H9 (cell line): ENCODE results near the gene PLEKHG3. TPM values are rescaled to one million over a fixed set of nuclear protein-coding genes. Genes with fewer than 3 reads are reported as not detected.

Experiments used
- DNase-seq: peaks from one replicate; pipeline ENCODE4 v3.0.0-alpha.2; 2017
- H2AFZ ChIP-seq: one replicate; pipeline ENCODE4 v1.6.1; 2013; ENCODE audit warnings: mild to moderate bottlenecking, low read length, control low read depth, moderate library complexity
- H2AK5ac ChIP-seq: 2 replicates; pipeline ENCODE4 v1.6.1; 2013; ENCODE audit warnings: low read length, control low read depth, mixed read lengths; ENCODE audit not compliant: insufficient read length
- H2BK120ac ChIP-seq: one replicate; pipeline ENCODE4 v1.6.1; 2013; ENCODE audit warnings: low read depth, mild to moderate bottlenecking, low read length, control low read depth, inconsistent platforms; ENCODE audit not compliant: poor library complexity, severe bottlenecking
- H2BK12ac ChIP-seq: 2 replicates; pipeline ENCODE4 v1.6.1; 2013; ENCODE audit warnings: low read length, control low read depth, mixed read lengths, low read depth; ENCODE audit not compliant: insufficient read length
- H2BK15ac ChIP-seq: 2 replicates; pipeline ENCODE4 v1.6.1; 2013; ENCODE audit warnings: low read depth, low read length, control low read depth
- H2BK20ac ChIP-seq: one replicate; pipeline ENCODE4 v1.6.1; 2013; ENCODE audit warnings: low read depth, mild to moderate bottlenecking, low read length, control low read depth, inconsistent platforms; ENCODE audit not compliant: poor library complexity, severe bottlenecking
- H2BK5ac ChIP-seq: 2 replicates; pipeline ENCODE4 v1.6.1; 2013; ENCODE audit warnings: low read length, control low read depth, mixed read lengths; ENCODE audit not compliant: insufficient read length
- H3K14ac ChIP-seq: 2 replicates; pipeline ENCODE4 v1.6.1; 2013; ENCODE audit warnings: low read length, control low read depth; ENCODE audit not compliant: insufficient read depth
- H3K18ac ChIP-seq: 2 replicates; pipeline ENCODE4 v1.6.1; 2013; ENCODE audit warnings: low read depth, mild to moderate bottlenecking, mixed read lengths, low read length, control low read depth; ENCODE audit not compliant: insufficient read length
- H3K23ac ChIP-seq: 2 replicates; pipeline ENCODE4 v1.6.1; 2013; ENCODE audit warnings: low read length, control low read depth, mixed read lengths, low read depth; ENCODE audit not compliant: insufficient read length
- H3K23me2 ChIP-seq: 2 replicates; pipeline ENCODE4 v1.6.1; 2013; ENCODE audit warnings: low read depth, mild to moderate bottlenecking, mixed read lengths, low read length, control low read depth; ENCODE audit not compliant: insufficient read length, poor library complexity, severe bottlenecking
- H3K27ac ChIP-seq: 2 replicates; pipeline ENCODE4 v1.5.1; 2013; ENCODE audit warnings: low read length, control low read depth, mixed read lengths, low read depth; ENCODE audit not compliant: insufficient read length
- H3K27me3 ChIP-seq: 2 replicates; pipeline ENCODE4 v1.6.1; 2013; ENCODE audit warnings: low read length, control low read depth, inconsistent platforms; ENCODE audit not compliant: insufficient read depth
- H3K4ac ChIP-seq: 2 replicates; pipeline ENCODE4 v1.6.1; 2013; ENCODE audit warnings: low read depth, mild to moderate bottlenecking, control low read depth, inconsistent platforms, low read length, moderate library complexity
- H3K4me1 ChIP-seq: 2 replicates; pipeline ENCODE4 v1.6.1; 2013; ENCODE audit warnings: low read length, control low read depth, inconsistent platforms; ENCODE audit not compliant: insufficient read depth
- H3K4me2 ChIP-seq: 2 replicates; pipeline ENCODE4 v1.6.1; 2013; ENCODE audit warnings: low read length, control low read depth, mixed read lengths; ENCODE audit not compliant: insufficient read length, insufficient read depth
- H3K56ac ChIP-seq: 2 replicates; pipeline ENCODE4 v1.6.1; 2013; ENCODE audit warnings: low read depth, mild to moderate bottlenecking, mixed read lengths, low read length, control low read depth; ENCODE audit not compliant: insufficient read length
- H3K79me1 ChIP-seq: 2 replicates; pipeline ENCODE4 v1.6.1; 2013; ENCODE audit warnings: low read depth, mild to moderate bottlenecking, moderate library complexity, low read length, control low read depth, inconsistent platforms; ENCODE audit not compliant: insufficient read depth, poor library complexity, severe bottlenecking
- H3K79me2 ChIP-seq: 2 replicates; pipeline ENCODE4 v1.6.1; 2013; ENCODE audit warnings: low read length, control low read depth, inconsistent platforms; ENCODE audit not compliant: insufficient read depth
- H3K9ac ChIP-seq: 2 replicates; pipeline ENCODE4 v1.6.1; 2013; ENCODE audit warnings: low read length, control low read depth, mixed read lengths; ENCODE audit not compliant: insufficient read length; ENCODE audit errors: extremely low read depth
- H3K9me3 ChIP-seq: one replicate; pipeline ENCODE4 v1.6.1; 2013; ENCODE audit warnings: low read depth, low read length, inconsistent platforms; ENCODE audit not compliant: control insufficient read depth
- H3T11ph ChIP-seq: one replicate; pipeline ENCODE4 v1.6.1; 2013; ENCODE audit warnings: mild to moderate bottlenecking, low read length, control low read depth, inconsistent platforms
- H4K20me1 ChIP-seq: one replicate; pipeline ENCODE4 v1.6.1; 2013; ENCODE audit not compliant: control insufficient read depth, insufficient read length, insufficient read depth
- H4K5ac ChIP-seq: 2 replicates; pipeline ENCODE4 v1.6.1; 2013; ENCODE audit warnings: low read depth, mild to moderate bottlenecking, mixed read lengths, low read length, control low read depth; ENCODE audit not compliant: insufficient read length
- H4K8ac ChIP-seq: replicated peaks from 2 replicates; pipeline ENCODE4 v1.6.1; 2013; ENCODE audit warnings: low read length, control low read depth, mixed read lengths, low read depth; ENCODE audit not compliant: insufficient read length
- H4K91ac ChIP-seq: 2 replicates; pipeline ENCODE4 v1.6.1; 2013; ENCODE audit warnings: low read depth, mild to moderate bottlenecking, moderate library complexity, mixed read lengths, low read length, control low read depth; ENCODE audit not compliant: insufficient read length
- H3K27ac Mint-ChIP-seq, 3 experiments: 2 replicates in 2 of 3; 3 replicates in 1 of 3; pipeline ENCODE4 v1.8.0; 2020 to 2021; ENCODE audit warnings: mixed read lengths in 3 of 3, mild to moderate bottlenecking in 1 of 3, moderate library complexity in 1 of 3
- H3K27me3 Mint-ChIP-seq: 2 replicates; pipeline ENCODE4 v1.8.0; 2021; ENCODE audit warnings: low read depth, mild to moderate bottlenecking, moderate library complexity, mixed read lengths
- H3K36me3 Mint-ChIP-seq, 3 experiments: 2 replicates in 2 of 3; 3 replicates in 1 of 3; pipeline ENCODE4 v1.8.0; 2020 to 2021; ENCODE audit warnings: low read depth in 3 of 3, mixed read lengths in 3 of 3; ENCODE audit not compliant: insufficient read depth in 1 of 3
- H3K4me1 Mint-ChIP-seq, 2 experiments: 2 replicates each; pipeline ENCODE4 v1.8.0; 2020; ENCODE audit warnings: mixed read lengths in 2 of 2
- H3K4me3 Mint-ChIP-seq, 2 experiments: 2 replicates in 1 of 2; 3 replicates in 1 of 2; pipeline ENCODE4 v1.8.0; 2020 to 2021; ENCODE audit warnings: mild to moderate bottlenecking in 2 of 2, mixed read lengths in 2 of 2, moderate library complexity in 1 of 2
- H3K9me3 Mint-ChIP-seq, 2 experiments: 2 replicates in 1 of 2; 3 replicates in 1 of 2; pipeline ENCODE4 v1.8.0; 2020; ENCODE audit warnings: mild to moderate bottlenecking in 2 of 2, mixed read lengths in 2 of 2, moderate library complexity in 1 of 2
- CTCF ChIP-seq: fragments of 200-600 bp; sonication (generic); conservative IDR thresholded peaks from 3 replicates; pipeline ENCODE4 v1.8.0; 2021; ENCODE audit warnings: antibody characterized with exemption, mild to moderate bottlenecking
- WGBS: extraction: QIAGEN DNeasy Blood & Tissue Kit; methylation state at CpG from one replicate; pipeline ENCODE4 v1.1.7; 2013; ENCODE audit warnings: missing lambda C conversion rate, low lambda C conversion rate, mixed read lengths; ENCODE audit not compliant: insufficient read length; ENCODE audit errors: extremely low coverage; 5-methylcytosine and 5-hydroxymethylcytosine counted together
- total RNA-seq: library from RNA; stranded (reverse); gene quantifications from 2 replicates; pipeline ENCODE4 v1.2.1, GENCODE V29; 2021

The PLEKHG3 gene
- total RNA-seq, 1 experiment from 2014 or later: 48.5 TPM

GRCh38 chr14:64725879-64726584, 21.8 kb downstream of the PLEKHG3 start:
- no peak overlapping the region for H3K18ac ChIP-seq
- H3K14ac ChIP-seq: no peak overlapping the region
- H4K8ac ChIP-seq: no peak overlapping the region
- Mint-ChIP-seq H3K36me3 (peaks cover 22 to 36% (median 34%) of the 10 kb centered on the region in 3 experiments; a peak in 6 of 7 replicates), H3K27me3 (no peaks in the 10 kb centered on the region; the same call in 1 of the 2 replicates), H3K9me3 (no peaks in the 10 kb centered on the region), H3K4me1 (peaks cover 66 to 67% of the 10 kb centered on the region in 2 experiments), H3K27ac (peak overlapping the region; percentile 16 to 86 (median 85); a peak in 6 of 7 replicates), H3K4me3 (peak overlapping the region in 1 of 2 experiments; percentile 2; a peak in 1 of 5 replicates)
- H3K4me2 ChIP-seq: no peak overlapping the region
- no peak overlapping the region for H2AFZ ChIP-seq
- no peak overlapping the region for H3K56ac ChIP-seq
- peaks cover 2% of the 10 kb centered on the region for H4K20me1 ChIP-seq
- no peak for DNase-seq
- H3K9ac ChIP-seq: no peak overlapping the region
- no peak overlapping the region for H2BK12ac ChIP-seq
- no peak overlapping the region for H3T11ph ChIP-seq
- TF ChIP-seq CTCF: peak; percentile 33; the same call in 1 of the 3 replicates
- H4K91ac ChIP-seq: no peak overlapping the region
- H4K5ac ChIP-seq: no peak overlapping the region
- H3K9me3 ChIP-seq: no peaks in the 10 kb centered on the region
- H2BK120ac ChIP-seq: no peak overlapping the region
- H3K79me1 ChIP-seq: peaks cover 6% of the 10 kb centered on the region
- no peak overlapping the region for H3K23ac ChIP-seq
- H2BK5ac ChIP-seq: no peak overlapping the region
- no peak overlapping the region for H3K27ac ChIP-seq
- no peak overlapping the region for H2AK5ac ChIP-seq
- no peak overlapping the region for H2BK15ac ChIP-seq
- WGBS: no CpG with 5 or more reads among the region's 6 CpGs
- peaks cover 12% of the 10 kb centered on the region; the same call in 1 of the 2 replicates for H3K79me2 ChIP-seq
- no peak overlapping the region for H2BK20ac ChIP-seq
- H3K27me3 ChIP-seq: no peaks in the 10 kb centered on the region
- peaks cover 14% of the 10 kb centered on the region for H3K4me1 ChIP-seq
- no peak overlapping the region for H3K4ac ChIP-seq
- H3K23me2 ChIP-seq: no peaks in the 10 kb centered on the region
